ENCODE measurements around the gene ITGB4.

- TF ChIP-seq POLR2A (IDR thresholded peaks at IDR 0.05; ENCODE audit: low read depth) (no peak), CTCF (IDR thresholded peaks at IDR 0.05) (no peak), EP300 (IDR thresholded peaks at IDR 0.05) (no peak), POLR2AphosphoS5 (IDR thresholded peaks at IDR 0.05) (no peak)
Observed at GRCh38 chr17:75676461-75676860, 44.8 kb upstream of the ITGB4 start.

Data from esophagus muscularis mucosa (tissue), 4 donors.